ENCODE results near the gene OR56B1.
"Not testable (repeated sequence)": the region's sequence is repeated elsewhere in the genome, so short reads cannot be mapped to it uniquely, and the experiment has no call there.

OR56B1 gene

DNA sequence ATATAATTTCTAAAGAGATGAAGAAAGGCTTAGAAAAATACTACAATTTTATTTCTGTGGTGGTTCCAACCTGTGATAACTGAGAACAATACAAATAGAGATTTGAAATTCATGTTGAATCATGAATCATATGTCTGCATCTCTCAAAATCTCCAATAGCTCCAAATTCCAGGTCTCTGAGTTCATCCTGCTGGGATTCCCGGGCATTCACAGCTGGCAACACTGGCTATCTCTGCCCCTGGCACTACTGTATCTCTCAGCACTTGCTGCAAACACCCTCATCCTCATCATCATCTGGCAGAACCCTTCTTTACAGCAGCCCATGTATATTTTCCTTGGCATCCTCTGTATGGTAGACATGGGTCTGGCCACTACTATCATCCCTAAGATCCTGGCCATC, at the start of gene OR56B1:
Gene OR56B1, plus strand, starts transcription at position 53 of the 400 bp plus-strand sequence. Its CDS starts 69 bp downstream, at position 122.
- no peak for DNase-seq

DNA sequence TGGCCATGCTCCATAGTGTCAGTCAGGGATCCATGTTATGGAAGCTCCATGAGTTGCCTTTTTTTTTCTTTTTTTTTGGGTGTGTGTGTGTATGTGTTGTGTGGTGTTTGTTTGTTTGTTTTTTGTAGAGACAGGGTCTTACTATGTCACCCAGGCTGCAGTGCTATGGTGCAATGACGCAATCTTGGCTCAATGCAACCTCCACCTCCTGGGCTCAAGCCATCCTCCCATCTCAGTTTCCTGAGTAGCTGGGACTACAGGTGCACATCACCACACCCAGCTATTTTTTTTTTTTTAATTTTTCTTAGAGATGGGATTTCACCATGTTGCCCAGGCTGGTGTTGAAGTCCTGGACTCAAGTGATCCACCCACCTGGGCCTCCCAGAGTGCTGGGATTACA, 47.8 kb upstream of the OR56B1 start:
- no peak for DNase-seq

- DNase-seq = peak; percentile 87 to 90
Observed at GRCh38 chr11:5689551-5689983, 46.7 kb upstream of the OR56B1 start, which contains the start of gene TRIM22. TSS of gene TRIM22 (plus strand) at chr11:5689790. CDS start at chr11:5696233, 6,443 bp downstream.

DNA sequence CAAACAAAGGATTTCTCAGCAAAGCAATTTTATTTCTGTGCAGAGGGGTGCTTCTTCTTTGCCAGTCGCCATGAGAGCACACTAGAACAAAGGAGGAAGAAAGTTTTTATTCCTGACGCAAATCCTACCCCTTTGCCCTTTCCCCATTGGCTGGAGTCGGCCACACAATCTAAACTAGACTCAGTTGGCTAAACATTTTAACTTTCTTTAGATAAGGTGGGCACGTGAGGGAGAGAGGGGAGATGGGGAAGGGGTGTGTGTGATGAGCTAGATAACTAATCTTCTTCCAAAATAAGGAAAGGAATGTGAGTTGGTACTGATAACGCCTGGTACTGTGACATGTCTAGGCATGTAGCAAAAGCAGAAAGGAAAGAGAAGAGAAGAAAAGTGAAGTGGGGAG, 46.0 kb upstream of the OR56B1 start:
- DNase-seq = no peak

- peak in 1 of 2 experiments; percentile 9 for DNase-seq
Observed at GRCh38 chr11:5690736-5691135, 45.5 kb upstream of the OR56B1 start.

DNA sequence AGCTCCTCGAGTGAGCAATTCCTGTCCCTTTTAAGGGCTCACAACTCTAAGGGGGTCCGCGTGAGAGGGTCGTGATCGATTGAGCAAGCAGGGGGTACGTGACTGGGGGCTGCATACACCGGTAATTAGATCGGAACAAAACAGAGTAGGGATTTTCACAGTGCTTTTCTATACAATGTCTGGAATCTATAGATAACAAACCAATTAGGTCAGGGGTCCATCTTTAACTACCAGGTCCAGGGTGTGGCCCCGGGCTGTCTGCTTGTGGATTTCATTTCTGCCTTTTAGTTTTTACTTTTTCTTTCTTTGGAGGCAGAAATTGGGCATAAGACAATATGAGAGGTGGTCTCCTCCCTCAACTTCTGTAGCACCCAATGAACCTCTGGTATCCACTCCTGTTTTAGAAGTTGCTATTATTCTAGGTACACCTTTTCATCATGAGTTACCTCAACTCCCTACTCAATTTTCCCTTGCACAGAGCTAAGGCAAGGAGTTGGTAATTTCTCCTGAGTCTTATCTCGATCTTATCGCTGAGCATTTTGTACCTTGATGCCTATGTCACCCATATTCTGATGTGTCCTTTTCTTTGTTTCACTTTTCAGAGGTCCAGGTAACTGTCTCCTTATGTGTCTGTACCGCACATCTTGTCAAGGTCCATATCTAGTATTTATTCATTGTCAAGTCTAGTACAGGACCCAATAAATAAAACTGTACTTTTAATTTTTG, 44.8 kb upstream of the OR56B1 start:
- DNase-seq = not testable (repeated sequence)

DNA sequence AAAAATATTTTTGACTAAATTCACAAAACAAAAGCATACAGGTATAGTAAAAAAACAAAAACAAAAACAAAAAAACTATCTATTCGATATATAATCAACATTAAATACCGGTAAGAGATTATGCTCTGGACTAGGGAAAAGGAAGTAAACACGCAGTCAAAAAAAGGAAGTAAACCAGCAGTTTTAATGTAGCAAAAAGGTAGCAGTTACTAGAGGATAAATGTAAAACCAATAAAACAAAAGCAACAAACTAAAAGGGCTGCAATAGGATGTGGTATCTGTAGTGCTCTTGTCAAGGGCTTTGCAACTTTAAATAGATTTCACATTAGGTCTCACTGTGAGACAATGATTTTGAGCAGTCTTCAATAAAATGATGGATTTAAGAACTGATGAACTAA, 44.3 kb upstream of the OR56B1 start:
- peak; percentile 23 to 55 for DNase-seq

DNA sequence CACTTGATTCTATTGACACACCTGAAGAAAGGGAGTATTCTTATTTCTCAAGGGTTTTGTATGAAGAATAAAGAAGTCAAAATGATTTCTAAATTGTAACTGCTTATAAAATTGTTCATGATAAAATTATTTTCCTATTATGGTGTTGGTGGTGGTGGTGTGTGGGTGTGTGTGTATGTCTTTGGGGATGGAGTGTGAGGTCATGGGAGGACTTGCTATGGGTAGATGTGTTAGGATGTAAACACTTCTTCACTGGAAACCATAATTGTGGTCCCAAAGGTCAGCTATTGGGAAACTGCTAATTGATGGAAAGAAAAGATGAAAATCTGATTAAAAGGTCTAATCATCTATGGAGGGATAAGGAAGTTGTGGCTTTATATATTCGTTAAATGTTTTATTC, 41.6 kb upstream of the OR56B1 start:
- no peak for DNase-seq

GRCh38 chr11:5695580-5695979, 40.7 kb upstream of the OR56B1 start:
- DNase-seq = no peak

GRCh38 chr11:5696210-5696609, 40.0 kb upstream of the OR56B1 start:
- no peak for DNase-seq

- no peak for DNase-seq
Observed at GRCh38 chr11:5698281-5698680, 38.0 kb upstream of the OR56B1 start.

DNA sequence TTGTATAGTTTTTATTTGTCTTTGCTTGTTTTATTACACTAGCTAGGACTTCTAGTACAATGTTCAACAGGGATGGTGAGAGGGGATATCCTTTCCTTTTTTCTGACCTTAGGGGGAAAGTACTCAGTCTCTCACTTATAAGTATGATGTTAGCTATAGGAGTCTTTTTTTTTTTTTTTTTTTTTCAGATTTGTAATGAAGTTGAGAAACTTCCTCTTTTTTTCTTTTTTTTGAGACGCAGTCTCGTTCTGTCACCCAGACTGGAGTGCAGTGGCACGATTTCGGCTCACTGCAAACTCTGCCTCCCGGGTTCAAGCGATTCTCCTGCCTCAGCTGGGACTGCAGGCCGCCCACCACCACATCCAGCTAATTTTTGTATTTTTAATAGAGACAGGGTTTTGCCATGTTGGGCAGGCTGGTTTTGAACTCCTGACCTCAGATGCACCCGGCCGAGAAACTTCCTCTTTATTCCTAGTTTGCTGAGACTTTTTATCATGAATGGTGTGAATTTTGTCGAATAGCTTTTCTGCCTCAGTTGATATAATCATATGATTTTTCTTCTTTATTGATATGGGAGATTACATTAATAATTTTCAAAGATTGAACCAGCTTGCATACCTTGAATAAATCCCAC, 35.7 kb upstream of the OR56B1 start:
- DNase-seq = peak; percentile 43 to 56

DNA sequence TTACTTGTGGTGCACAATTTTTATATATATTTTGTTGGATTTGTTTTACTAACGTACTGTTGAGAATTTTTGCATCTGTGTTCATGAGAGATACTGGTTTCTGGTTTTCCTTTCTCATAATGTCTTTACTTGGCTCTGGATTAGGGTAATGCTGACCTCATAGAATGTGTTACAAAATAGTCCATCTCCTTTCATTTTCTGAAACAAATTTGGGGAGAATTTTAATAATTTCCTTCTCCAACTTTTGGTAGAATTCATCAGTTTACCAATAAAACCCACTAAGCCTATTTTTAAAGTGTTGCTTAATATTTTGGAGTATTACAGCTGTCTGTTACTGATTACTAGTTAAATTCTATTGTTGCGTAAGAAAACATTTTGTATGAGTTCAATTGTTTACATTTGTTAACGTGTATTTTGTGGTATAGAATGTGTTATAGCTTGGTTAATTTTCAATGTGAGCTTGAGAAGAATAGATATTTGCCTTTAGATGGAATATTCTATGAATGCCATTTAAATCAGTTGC, 35.1 kb upstream of the OR56B1 start:
- no peak for DNase-seq

GRCh38 chr11:5703741-5704536, 32.3 kb upstream of the OR56B1 start:
- DNase-seq = no peak

GRCh38 chr11:5705688-5706087, 30.6 kb upstream of the OR56B1 start:
- DNase-seq = no peak

GRCh38 chr11:5712507-5712906, 23.7 kb upstream of the OR56B1 start:
- no peak for DNase-seq

DNA sequence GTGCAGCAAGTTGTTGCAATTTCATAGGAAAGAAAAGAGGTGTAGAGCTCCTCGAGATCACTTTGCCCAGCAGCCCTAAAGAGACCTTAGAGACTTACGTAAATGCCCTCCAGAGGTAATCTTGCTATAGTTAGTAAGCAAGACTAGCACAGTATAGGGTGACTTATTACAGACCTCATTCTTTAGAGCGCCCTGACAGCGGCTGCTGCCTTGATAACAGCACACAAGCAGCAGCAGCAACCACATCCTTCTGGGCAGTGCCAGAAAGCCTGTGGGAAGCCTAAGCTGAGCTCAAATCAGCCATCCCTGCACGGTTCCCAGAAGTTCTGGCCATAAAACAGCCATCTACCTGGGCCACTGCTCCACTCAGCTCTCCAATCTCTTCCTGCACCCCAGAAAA, 22.6 kb upstream of the OR56B1 start:
- no peak for DNase-seq

DNA sequence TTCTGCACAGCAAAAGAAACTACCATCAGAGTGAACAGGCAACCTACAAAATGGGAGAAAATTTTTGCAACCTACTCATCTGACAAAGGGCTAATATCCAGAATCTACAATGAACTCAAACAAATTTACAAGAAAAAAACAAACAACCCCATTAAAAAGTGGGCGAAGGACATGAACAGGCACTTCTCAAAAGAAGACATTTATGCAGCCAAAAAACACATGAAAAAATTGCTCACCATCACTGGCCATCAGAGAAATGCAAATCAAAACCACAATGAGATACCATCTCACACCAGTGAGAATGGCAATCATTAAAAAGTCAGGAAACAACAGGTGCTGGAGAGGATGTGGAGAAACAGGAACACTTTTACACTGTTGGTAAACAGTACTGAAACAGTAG, 19.7 kb upstream of the OR56B1 start:
- DNase-seq = not testable (repeated sequence)

DNA sequence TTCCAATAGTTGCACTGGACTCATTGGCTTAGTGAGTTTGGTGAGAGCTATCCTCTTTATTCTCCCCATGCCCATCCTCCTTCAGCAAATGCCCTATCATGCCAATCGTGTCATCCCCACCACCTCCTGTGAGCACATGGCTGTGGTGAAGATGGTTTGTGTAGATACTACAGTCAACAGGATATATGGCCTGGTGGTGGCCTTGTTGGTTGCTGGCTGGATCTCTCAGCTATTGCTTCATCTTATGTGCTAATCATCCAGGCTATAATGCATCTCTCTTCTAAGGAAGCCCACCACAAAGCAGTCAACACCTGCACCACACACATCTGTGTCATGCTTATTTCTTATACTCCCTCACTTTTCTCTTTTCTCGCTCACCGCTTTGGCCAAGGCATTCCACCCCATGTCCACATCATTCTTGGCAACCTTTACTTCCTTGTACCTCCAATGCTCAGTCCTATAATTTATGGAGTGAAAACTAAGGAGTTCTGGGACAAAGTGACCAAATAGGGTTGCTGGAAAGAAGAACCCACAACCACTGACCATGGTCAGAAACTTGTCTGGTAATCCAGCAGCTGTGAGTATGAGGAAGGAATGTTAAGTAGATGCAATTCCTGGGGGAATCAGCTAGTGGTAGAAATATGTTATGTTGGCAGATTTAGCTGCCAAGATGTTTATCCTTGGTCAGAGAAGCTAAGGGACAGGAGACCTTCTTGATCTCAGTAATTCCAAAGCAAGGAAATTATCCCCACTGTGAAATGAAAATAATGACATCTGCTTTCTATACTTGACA, 16.3 kb upstream of the OR56B1 start:
- no peak for DNase-seq

DNA sequence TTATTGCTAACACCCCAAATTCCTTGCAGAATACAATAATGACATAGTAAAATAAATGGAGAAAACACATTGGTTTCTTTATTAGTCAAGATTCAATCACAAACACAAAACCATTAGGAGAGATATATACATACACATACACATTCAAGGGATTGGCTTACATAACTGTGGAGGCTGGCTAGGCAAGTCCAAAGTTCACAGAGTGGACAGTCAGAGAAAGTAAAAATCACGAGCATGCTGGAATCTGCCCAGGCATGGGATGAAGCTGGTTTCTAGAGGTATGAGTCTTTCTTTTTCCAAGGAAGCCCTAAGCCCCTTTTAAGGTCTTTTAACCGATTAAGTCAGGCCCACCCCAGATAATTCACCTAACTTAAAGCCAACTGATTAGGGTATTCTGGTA, 13.6 kb upstream of the OR56B1 start:
- no peak for DNase-seq

DNA sequence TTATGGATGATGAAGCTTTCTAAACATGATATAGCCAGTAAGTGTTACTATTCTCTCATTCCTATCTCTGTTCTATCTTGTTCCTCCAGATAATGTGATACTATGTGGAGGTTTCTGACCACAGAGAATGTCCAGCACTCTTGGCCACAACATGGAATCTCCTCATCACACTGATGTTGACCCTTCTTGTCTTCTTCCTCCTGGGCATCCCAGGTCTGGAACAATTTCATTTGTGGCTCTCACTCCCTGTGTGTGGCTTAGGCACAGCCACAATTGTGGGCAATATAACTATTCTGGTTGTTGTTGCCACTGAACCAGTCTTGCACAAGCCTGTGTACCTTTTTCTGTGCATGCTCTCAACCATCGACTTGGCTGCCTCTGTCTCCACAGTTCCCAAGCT, 9.9 kb upstream of the OR56B1 start:
- DNase-seq = no peak

- DNase-seq = no peak
Observed at GRCh38 chr11:5727691-5728090, 8.6 kb upstream of the OR56B1 start.

GRCh38 chr11:5737091-5737490, 843 bp downstream of the OR56B1 start:
- no peak for DNase-seq
